Endothelial cell of umbilical vein (primary cell): ENCODE measurements around the gene DENND4A. TPM values are rescaled to one million over a fixed set of nuclear protein-coding genes. Genes with fewer than 3 reads are reported as not detected.

Experiments
- BruUV-seq: library from RNA; stranded (reverse); fragments of 400-500 nt; replicated peaks from 2 replicates; lab custom pipeline; 2021; lab: Mats Ljungman, UMichigan
- CTCF ChIA-PET: fragments of 300-600, 350-600 bp; sonication (Branson Sonifier 250); formaldehyde crosslinking; loops from one replicate; lab custom pipeline; 2021; ENCODE audit warnings: antibody characterized with exemption, inconsistent platforms; lab: Charles Lee
- POLR2A ChIA-PET: fragments of 300-600, 350-600 bp; sonication (Branson Sonifier 250); formaldehyde crosslinking; loops from one replicate; lab custom pipeline; 2021; ENCODE audit warnings: antibody characterized with exemption, inconsistent platforms; lab: Charles Lee
- DNase-seq: peaks from one replicate; pipeline ENCODE4 v3.0.0-alpha.2; 2011; ENCODE audit warnings: low read depth, low spot score
- FAIRE-seq: peaks from 2 replicates; lab custom pipeline; 2011; peaks lifted over from hg19 to GRCh38; lab: Jason Lieb, UNC
- H2AFZ ChIP-seq: 2 replicates; pipeline ENCODE4 v1.6.0; 2012; ENCODE audit warnings: low read depth, low read length, control low read depth, inconsistent platforms
- H3K27ac ChIP-seq: 2 replicates; pipeline ENCODE4 v1.5.1; 2011; ENCODE audit warnings: low read depth, mild to moderate bottlenecking, control low read depth, low read length, moderate library complexity; ENCODE audit not compliant: insufficient read depth
- H3K27me3 ChIP-seq, 2 experiments: 2 replicates each; pipeline versions ENCODE4 v1.6.0 to v1.6.1; 2011; ENCODE audit warnings: low read length in 2 of 2, mixed read lengths in 1 of 2; ENCODE audit not compliant: control insufficient read depth in 2 of 2, insufficient read depth in 2 of 2
- H3K36me3 ChIP-seq, 2 experiments: 2 replicates in 1 of 2; 3 replicates in 1 of 2; pipeline ENCODE4 v1.5.1; 2011; ENCODE audit warnings: low read length in 2 of 2, mild to moderate bottlenecking in 1 of 2, moderate library complexity in 1 of 2; ENCODE audit not compliant: control insufficient read depth in 2 of 2, insufficient read depth in 2 of 2; ENCODE audit errors: extremely low read depth in 1 of 2
- H3K4me1 ChIP-seq: 3 replicates; pipeline ENCODE4 v1.5.1; 2011; ENCODE audit warnings: mild to moderate bottlenecking, low read length; ENCODE audit not compliant: control insufficient read depth, insufficient read depth; ENCODE audit errors: extremely low read depth
- H3K4me2 ChIP-seq: 2 replicates; pipeline ENCODE4 v1.6.1; 2011; ENCODE audit warnings: low read length, control low read depth, mixed read lengths; ENCODE audit not compliant: insufficient read depth
- H3K4me3 ChIP-seq, 3 experiments: fragments of 200-600 bp in 1 of 3; sonication (generic), shearing (Covaris generic) in 1 of 3; replicated peaks in 1 of 3; 2 replicates each; pipeline ENCODE4 v1.5.1; 2011 to 2016; ENCODE audit warnings: control low read depth in 3 of 3, low read length in 3 of 3, mild to moderate bottlenecking in 2 of 3, inconsistent platforms in 1 of 3, low read depth in 1 of 3, moderate library complexity in 1 of 3; ENCODE audit not compliant: insufficient read depth in 1 of 3
- H3K79me2 ChIP-seq: 2 replicates; pipeline ENCODE4 v1.6.0; 2012; ENCODE audit warnings: low read length, inconsistent platforms; ENCODE audit not compliant: control insufficient read depth, insufficient read depth
- H3K9ac ChIP-seq: replicated peaks from 2 replicates; pipeline ENCODE3; 2011; ENCODE audit warnings: low read length, control low read depth; ENCODE audit not compliant: insufficient read depth; ENCODE audit errors: extremely low read depth
- H3K9me1 ChIP-seq: replicated peaks from 3 replicates; pipeline ENCODE4 v1.6.0; 2011; ENCODE audit warnings: mild to moderate bottlenecking, low read length; ENCODE audit not compliant: control insufficient read depth, insufficient read depth; ENCODE audit errors: extremely low read depth
- H3K9me3 ChIP-seq: replicated peaks from 2 replicates; pipeline ENCODE4 v1.5.1; 2012; ENCODE audit warnings: low read length, inconsistent platforms; ENCODE audit not compliant: control insufficient read depth, insufficient read depth
- H4K20me1 ChIP-seq: replicated peaks from 2 replicates; pipeline ENCODE3; 2011; ENCODE audit warnings: mild to moderate bottlenecking, low read length; ENCODE audit not compliant: control insufficient read depth, insufficient read depth; ENCODE audit errors: extremely low read depth
- CTCF ChIP-seq, 2 donors: IDR thresholded peaks; 1 replicate in 1 of 2; 2 replicates in 1 of 2; pipeline ENCODE4 v1.5.1; 2011; ENCODE audit warnings: low read length in 2 of 2, mild to moderate bottlenecking in 2 of 2, moderate library complexity in 2 of 2, control low read depth in 1 of 2, inconsistent platforms in 1 of 2, low read depth in 1 of 2; ENCODE audit not compliant: insufficient read depth in 1 of 2; ENCODE audit errors: extremely low read depth in 1 of 2
- EZH2 ChIP-seq: IDR thresholded peaks from 2 replicates; pipeline ENCODE4 v1.6.1; 2012; ENCODE audit warnings: borderline replicate concordance, low read depth, mild to moderate bottlenecking, moderate library complexity, low read length, inconsistent platforms; ENCODE audit not compliant: severe bottlenecking
- FOS ChIP-seq: IDR thresholded peaks from 2 replicates; pipeline ENCODE4 v1.6.1; 2011; ENCODE audit warnings: mild to moderate bottlenecking, low read length, moderate library complexity, borderline replicate concordance; ENCODE audit not compliant: insufficient read depth
- GATA2 ChIP-seq: IDR thresholded peaks from 2 replicates; pipeline ENCODE4 v1.7.0; 2011; ENCODE audit warnings: low read depth, mild to moderate bottlenecking, moderate library complexity, mixed read lengths, low read length; ENCODE audit not compliant: insufficient read length, insufficient read depth
- JUN ChIP-seq: IDR thresholded peaks from 2 replicates; pipeline ENCODE4 v1.6.1; 2011; ENCODE audit warnings: borderline replicate concordance, low read depth; ENCODE audit not compliant: insufficient read length, insufficient read depth
- MAX ChIP-seq: IDR thresholded peaks from 2 replicates; pipeline ENCODE4 v1.6.1; 2011; ENCODE audit not compliant: insufficient read depth, insufficient read length
- MYC ChIP-seq: IDR thresholded peaks from one replicate; pipeline ENCODE4 v1.6.1; 2011; ENCODE audit warnings: mild to moderate bottlenecking, low read depth, low read length
- POLR2A ChIP-seq: IDR thresholded peaks from 2 replicates; pipeline ENCODE4 v1.6.1; 2012; ENCODE audit warnings: low read depth, mild to moderate bottlenecking, control low read depth, low read length
- POLR2AphosphoS5 ChIP-seq: IDR thresholded peaks from 2 replicates; pipeline ENCODE4 v1.6.1; 2012; ENCODE audit warnings: low read depth, mild to moderate bottlenecking, control low read depth, low read length, moderate library complexity; ENCODE audit not compliant: insufficient read depth
- dilution Hi-C: fragments of 300-500 bp; cut with MboI; formaldehyde crosslinking; loops from one replicate; pipeline ENCODE4 v1.15.0; 2019; ENCODE audit warnings: low sequenced_read_pairs; ENCODE audit not compliant: extremely low pct_ligation_motif_present
- intact Hi-C: fragments of 100-400 bp; cut with micrococcal nuclease; formaldehyde crosslinking; loops from one replicate; pipeline ENCODE4 v1.10.0; 2022
- polyA plus RNA-seq, 4 experiments: library from polyadenylated mRNA; depleted of rRNA in 3 of 4; stranded (reverse) in 3 of 4; unstranded in 1 of 4; fragments of >200 nt; gene quantifications; 2 replicates each; pipeline versions ENCODE4 v1.2.1 to v1.2.3, GENCODE V29; 2011 to 2012; ENCODE audit warnings: missing spikeins in 1 of 4
- total RNA-seq: library from RNA; stranded (reverse); gene quantifications from 2 replicates; pipeline ENCODE4 v1.2.3, GENCODE V29; 2021

The DENND4A gene
- total and polyA plus RNA-seq, 2 donors (not counting 3 experiments of a cell fraction or from before 2014, with no cell fraction given), result 5.7 to 22.2 TPM

GRCh38 chr15:65834603-65835282 lies 42.6 kb upstream of the DENND4A start:
- POLR2A ChIA-PET, result no interaction called here
- dilution Hi-C loops, result no loop called here

More at GRCh38 chr15:65834603-65835282, 42.6 kb upstream of the DENND4A start:
- BruUV-seq, result no TSS peak
- Histone ChIP-seq H3K4me3 (no peak overlapping the region), H3K9me3 (no peaks in the 10 kb centered on the region), H3K27ac (no peak overlapping the region), H2AFZ (no peak overlapping the region), H3K4me2 (no peak overlapping the region), H3K4me1 (peaks cover 39% of the 10 kb centered on the region), H3K9me1 (no peaks in the 10 kb centered on the region), H3K79me2 (no peaks in the 10 kb centered on the region), H3K27me3 (no peaks in the 10 kb centered on the region), H4K20me1 (no peaks in the 10 kb centered on the region), H3K9ac (no peak overlapping the region), H3K36me3 (no peaks in the 10 kb centered on the region)
- no peak for TF ChIP-seq POLR2A
- TF ChIP-seq JUN, result no peak
- TF ChIP-seq MYC, result no peak
- no peak for TF ChIP-seq EZH2
- TF ChIP-seq CTCF (IDR thresholded peaks at IDR 0.05; ENCODE audit: extremely low read depth in 1 of 2, insufficient read depth in 1 of 2, low read depth in 1 of 2, low read length in 2 of 2), result no peak
- TF ChIP-seq FOS, result no peak
- no peak for TF ChIP-seq POLR2AphosphoS5
- TF ChIP-seq MAX, result no peak
- TF ChIP-seq GATA2, result no peak
- FAIRE-seq, result no peak
- DNase-seq, result no peak
- intact Hi-C loops, result no loop called here
- CTCF ChIA-PET, result interaction anchor here (0.8 to 2.4 kb wide), 7 partner anchors 8 to 195 kb away, joined by 3 to 8 read pairs (median 5); partner anchors contain the start of genes DENND4A and RAB11A
